NB4 (cell line): ENCODE data around the gene ALG2.
"Not testable (repeated sequence)": the region's sequence is repeated elsewhere in the genome, so short reads cannot be mapped to it uniquely, and the experiment has no call there.

ENCODE experiments used
- DNase-seq: peaks from one replicate; pipeline ENCODE4 v3.0.0; 2010; ENCODE audit warnings: low read depth
- H3K4me3 ChIP-seq: one replicate; pipeline ENCODE4 v1.5.1; 2011; ENCODE audit warnings: mild to moderate bottlenecking, low read depth, low read length, moderate library complexity
- MYC ChIP-seq: IDR thresholded peaks from 2 replicates; pipeline ENCODE4 v1.6.1; 2011; ENCODE audit warnings: low read depth, low read length
- POLR2A ChIP-seq: IDR thresholded peaks from 2 replicates; pipeline ENCODE4 v1.6.1; 2011; ENCODE audit warnings: mild to moderate bottlenecking; ENCODE audit not compliant: insufficient read length; ENCODE audit errors: extremely low read depth
- TF ChIP-seq, protein P1 (sequence below): IDR thresholded peaks from 2 replicates; pipeline ENCODE4 v1.6.1; 2011; ENCODE audit warnings: low read depth, low read length
- TF ChIP-seq, protein P2 (sequence below): IDR thresholded peaks from one replicate; pipeline ENCODE4 v1.5.1; 2012; ENCODE audit warnings: low read depth, low read length

ALG2 gene

DNA sequence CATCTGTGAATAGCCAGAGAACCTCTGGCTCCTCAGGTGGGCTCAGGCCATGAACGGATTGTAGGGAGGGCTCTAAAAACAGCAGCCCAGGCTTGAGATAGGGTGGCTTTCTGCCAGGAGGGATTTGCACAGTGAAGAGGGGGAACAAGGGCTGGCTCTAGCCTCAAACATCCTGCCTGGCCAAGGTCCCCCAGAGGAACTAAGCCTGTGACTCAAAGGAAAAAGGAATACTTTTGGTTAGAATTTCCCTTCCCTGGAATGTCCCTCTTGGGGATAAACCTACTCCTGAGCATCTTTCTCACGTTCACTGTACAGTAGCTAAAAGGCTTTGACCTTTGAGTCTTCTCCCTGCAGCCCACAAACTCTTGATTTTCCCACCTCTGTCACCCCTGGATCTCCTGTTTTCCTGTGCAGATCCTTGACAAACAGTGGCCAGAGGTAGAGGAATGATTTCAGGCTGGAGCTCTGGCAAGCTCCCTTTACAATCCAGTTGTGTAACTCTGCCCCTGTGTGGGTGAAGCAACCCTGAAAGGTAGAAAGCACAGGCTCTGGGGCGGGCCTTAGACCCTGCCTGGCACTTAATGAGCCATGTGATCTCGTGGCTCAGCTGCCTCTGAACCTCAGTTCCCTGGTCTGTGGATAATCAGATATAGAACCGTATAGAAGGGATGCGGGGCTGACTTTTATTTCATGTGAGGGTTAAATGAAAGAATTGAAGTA lies 17.8 kb upstream of the ALG2 start:
- no peak for DNase-seq
- H3K4me3 ChIP-seq: no peak overlapping the region
- TF ChIP-seq MYC: no peak
- TF ChIP-seq, protein P1, sequence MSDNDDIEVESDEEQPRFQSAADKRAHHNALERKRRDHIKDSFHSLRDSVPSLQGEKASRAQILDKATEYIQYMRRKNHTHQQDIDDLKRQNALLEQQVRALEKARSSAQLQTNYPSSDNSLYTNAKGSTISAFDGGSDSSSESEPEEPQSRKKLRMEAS: no peak
- no peak for TF ChIP-seq POLR2A
- TF ChIP-seq, protein P2, sequence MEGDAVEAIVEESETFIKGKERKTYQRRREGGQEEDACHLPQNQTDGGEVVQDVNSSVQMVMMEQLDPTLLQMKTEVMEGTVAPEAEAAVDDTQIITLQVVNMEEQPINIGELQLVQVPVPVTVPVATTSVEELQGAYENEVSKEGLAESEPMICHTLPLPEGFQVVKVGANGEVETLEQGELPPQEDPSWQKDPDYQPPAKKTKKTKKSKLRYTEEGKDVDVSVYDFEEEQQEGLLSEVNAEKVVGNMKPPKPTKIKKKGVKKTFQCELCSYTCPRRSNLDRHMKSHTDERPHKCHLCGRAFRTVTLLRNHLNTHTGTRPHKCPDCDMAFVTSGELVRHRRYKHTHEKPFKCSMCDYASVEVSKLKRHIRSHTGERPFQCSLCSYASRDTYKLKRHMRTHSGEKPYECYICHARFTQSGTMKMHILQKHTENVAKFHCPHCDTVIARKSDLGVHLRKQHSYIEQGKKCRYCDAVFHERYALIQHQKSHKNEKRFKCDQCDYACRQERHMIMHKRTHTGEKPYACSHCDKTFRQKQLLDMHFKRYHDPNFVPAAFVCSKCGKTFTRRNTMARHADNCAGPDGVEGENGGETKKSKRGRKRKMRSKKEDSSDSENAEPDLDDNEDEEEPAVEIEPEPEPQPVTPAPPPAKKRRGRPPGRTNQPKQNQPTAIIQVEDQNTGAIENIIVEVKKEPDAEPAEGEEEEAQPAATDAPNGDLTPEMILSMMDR: no peak

DNA sequence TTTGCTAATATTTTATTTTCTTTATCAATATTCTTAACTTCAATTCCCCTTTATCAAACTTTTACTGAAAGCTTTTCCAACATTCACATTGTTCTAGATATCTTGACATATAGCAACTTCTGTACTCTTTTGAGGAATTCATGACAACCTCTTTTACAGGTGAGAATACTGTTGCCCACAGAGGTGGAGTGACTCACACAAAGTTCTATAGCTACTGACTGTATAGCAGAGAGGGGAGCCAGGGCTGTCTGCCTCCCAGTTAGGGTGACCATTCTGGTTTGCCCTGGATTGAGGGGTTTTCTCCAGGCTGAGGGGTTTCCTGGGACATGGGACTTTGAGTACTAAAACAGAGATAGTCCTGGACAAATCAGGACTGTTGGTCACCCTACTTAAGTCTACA lies 16.6 kb upstream of the ALG2 start:
- TF ChIP-seq, protein P1: no peak
- no peak for TF ChIP-seq MYC
- TF ChIP-seq POLR2A: no peak
- TF ChIP-seq, protein P2: no peak
- no peak overlapping the region for H3K4me3 ChIP-seq
- DNase-seq: no peak

DNA sequence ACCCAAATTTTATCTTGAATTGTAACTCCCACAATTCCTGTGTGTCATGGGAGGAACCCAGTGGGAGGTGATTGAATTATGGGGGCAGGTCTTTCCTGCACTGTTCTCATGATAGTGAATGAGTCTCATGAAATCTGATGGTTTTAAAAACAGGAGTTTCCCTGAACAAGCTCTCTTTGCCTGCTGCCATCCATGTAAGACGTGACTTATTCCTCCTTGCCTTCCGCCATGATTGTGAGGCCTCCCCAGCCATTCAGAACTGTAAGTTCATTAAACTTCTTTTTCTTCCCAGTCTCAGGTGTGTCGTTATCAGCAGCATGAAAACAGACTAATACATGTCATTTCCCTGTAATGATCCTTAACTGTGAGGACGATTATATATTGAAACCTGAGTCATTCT lies 16.1 kb upstream of the ALG2 start:
- DNase-seq, H3K4me3 ChIP-seq: not testable (repeated sequence)

DNA sequence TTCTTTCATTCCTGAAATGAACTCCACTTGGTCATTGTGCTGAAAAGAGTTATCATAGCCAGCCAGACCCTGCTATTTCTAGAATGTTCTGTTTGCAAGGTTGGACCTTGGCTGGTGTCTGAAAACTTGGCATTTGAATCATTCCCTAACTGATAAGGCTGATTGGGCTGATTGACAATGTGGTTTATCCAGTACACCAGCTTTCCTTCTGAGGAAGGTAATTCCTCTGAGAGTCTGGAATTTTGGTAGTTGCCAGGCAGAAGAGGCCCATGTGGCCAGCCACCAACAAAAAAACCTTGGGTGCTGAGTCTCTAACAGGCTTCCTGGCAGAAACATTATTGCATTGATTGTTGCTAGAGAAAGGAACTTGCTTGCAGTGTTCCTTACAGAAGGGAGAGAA lies 15.6 kb upstream of the ALG2 start:
- no peak for TF ChIP-seq POLR2A
- TF ChIP-seq, protein P1: no peak
- TF ChIP-seq MYC: no peak
- TF ChIP-seq, protein P2: no peak
- no peak overlapping the region for H3K4me3 ChIP-seq
- DNase-seq: no peak

DNA sequence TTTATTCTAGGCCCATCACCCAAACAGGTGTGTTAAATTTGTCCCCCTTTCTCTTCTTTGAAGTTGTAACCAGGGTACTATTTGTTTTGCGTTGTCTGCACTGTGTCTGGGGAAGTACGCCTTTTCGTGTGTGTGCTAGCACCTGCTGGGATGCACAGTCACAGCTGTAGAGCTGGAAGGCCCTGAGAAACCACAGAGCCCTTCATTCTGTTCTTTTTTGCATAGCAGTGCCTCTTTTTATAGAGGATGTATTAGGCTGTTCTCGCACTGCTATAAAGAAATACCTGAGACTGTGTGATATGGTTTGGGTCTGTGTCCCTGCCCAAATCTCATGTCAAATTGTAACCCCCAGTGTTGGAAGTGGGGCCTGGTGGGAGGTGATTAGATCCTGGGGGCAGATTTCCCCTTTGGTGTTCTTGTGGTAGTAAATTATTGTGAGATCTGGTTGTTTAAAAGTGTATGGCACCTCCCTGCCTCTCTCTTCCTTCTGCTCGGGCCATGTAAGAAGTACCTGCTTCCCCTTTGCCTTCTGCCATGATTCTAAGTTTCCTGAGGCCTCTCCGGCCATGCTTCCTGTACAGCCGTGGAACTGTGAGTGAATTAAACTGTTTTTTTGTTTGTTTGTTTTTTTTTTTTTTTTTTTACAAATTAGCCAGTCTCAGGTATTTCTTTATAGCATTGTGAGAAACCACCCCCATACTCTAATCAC lies 14.3 kb upstream of the ALG2 start:
- H3K4me3 ChIP-seq: no peak overlapping the region
- no peak for DNase-seq
- TF ChIP-seq, protein P1: no peak
- TF ChIP-seq POLR2A: no peak
- TF ChIP-seq, protein P2: no peak
- no peak for TF ChIP-seq MYC

DNA sequence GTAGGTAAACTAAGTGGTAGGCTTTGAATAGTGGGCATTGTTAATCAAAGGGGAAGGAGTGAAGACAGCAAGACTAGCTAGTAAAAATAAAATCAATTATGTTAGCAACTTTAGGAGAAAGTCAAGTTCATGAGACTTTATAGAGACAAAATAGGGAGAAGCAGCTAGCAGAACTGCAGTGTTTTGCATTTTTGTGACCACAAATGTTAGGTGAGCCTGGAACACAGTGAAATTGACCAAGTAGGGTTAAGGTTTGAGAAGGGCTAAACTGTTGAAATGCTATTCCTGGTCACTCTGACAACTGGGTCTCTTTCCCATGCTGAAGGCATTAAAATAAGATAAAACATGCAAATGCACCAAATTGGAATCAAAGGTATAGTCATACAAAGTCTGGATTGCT lies 13.3 kb upstream of the ALG2 start:
- no peak overlapping the region for H3K4me3 ChIP-seq
- no peak for TF ChIP-seq POLR2A
- DNase-seq: no peak
